CD4-positive, alpha-beta T cell treated with Interleukin-10 for 1 hour (primary cell): ENCODE data around the gene ABR.
"Not testable (repeated sequence)": the region's sequence is repeated elsewhere in the genome, so short reads cannot be mapped to it uniquely, and the experiment has no call there.

ENCODE experiments used
- DNase-seq: peaks from one replicate; pipeline ENCODE4 v3.0.0-alpha.2; 2020

ABR gene

GRCh38 chr17:1145311-1145986 lies 34.3 kb downstream of the ABR start:
- DNase-seq = no peak

GRCh38 chr17:1144162-1144561 lies 35.6 kb downstream of the ABR start:
- DNase-seq = no peak

- no peak for DNase-seq
Observed at GRCh38 chr17:1143573-1143972, 36.2 kb downstream of the ABR start.

- no peak for DNase-seq
Observed at GRCh38 chr17:1142561-1142971, 37.2 kb downstream of the ABR start.

GRCh38 chr17:1137465-1137894 lies 42.3 kb downstream of the ABR start:
- peak; percentile 44 for DNase-seq

- no peak for DNase-seq
Observed at GRCh38 chr17:1136748-1137147, 43.0 kb downstream of the ABR start.

- no peak for DNase-seq
Observed at GRCh38 chr17:1134634-1135324, 45.0 kb downstream of the ABR start.

- no peak for DNase-seq
Observed at GRCh38 chr17:1130191-1130590, 49.6 kb downstream of the ABR start.

GRCh38 chr17:1128463-1128862 lies 51.3 kb downstream of the ABR start:
- DNase-seq = not testable (repeated sequence)

- DNase-seq = no peak
Observed at GRCh38 chr17:1126801-1127550, 52.8 kb downstream of the ABR start.

GRCh38 chr17:1126250-1126797 lies 53.5 kb downstream of the ABR start:
- no peak for DNase-seq

- no peak for DNase-seq
Observed at GRCh38 chr17:1125788-1126145, 54.0 kb downstream of the ABR start.

GRCh38 chr17:1124896-1125787 lies 54.6 kb downstream of the ABR start:
- DNase-seq = no peak

GRCh38 chr17:1123921-1124715 lies 55.7 kb downstream of the ABR start:
- no peak for DNase-seq

- no peak for DNase-seq
Observed at GRCh38 chr17:1123393-1123831, 56.4 kb downstream of the ABR start.

GRCh38 chr17:1122533-1123392 lies 57.0 kb downstream of the ABR start:
- peak; percentile 86 for DNase-seq

GRCh38 chr17:1121442-1121817 lies 58.4 kb downstream of the ABR start:
- not testable (repeated sequence) for DNase-seq

GRCh38 chr17:1120596-1121441 lies 59.0 kb downstream of the ABR start:
- peak; percentile 35 for DNase-seq

- no peak for DNase-seq
Observed at GRCh38 chr17:1119924-1120323, 59.9 kb downstream of the ABR start.

- DNase-seq = no peak
Observed at GRCh38 chr17:1116602-1117001, 63.2 kb downstream of the ABR start.
